HG02970 (cell line): ENCODE data around the gene TGFA.

Source experiments
- ATAC-seq: cut with Tn5 transposase; IDR thresholded peaks from one replicate; pipeline ENCODE4 v1.9.1; 2021; ENCODE audit warnings: mild to moderate bottlenecking, moderate library complexity, moderate number of reproducible peaks; ENCODE audit not compliant: unreplicated experiment, low FRiP score

Gene TGFA

GRCh38 chr2:70553584-70554337 is at the start of gene TGFA:
Gene TGFA, minus strand, starts transcription at chr2:70553826. Its CDS starts 59 bp downstream, at chr2:70553767.
- ATAC-seq = no peak

- ATAC-seq = no peak
These were observed 49.4 kb upstream of the TGFA start for GRCh38 chr2:70603066-70603465.

- ATAC-seq = no peak
These were observed 44.6 kb upstream of the TGFA start for GRCh38 chr2:70598197-70598596.

- ATAC-seq = no peak
These were observed 43.1 kb upstream of the TGFA start for GRCh38 chr2:70596739-70597138.

- ATAC-seq = no peak
These were observed 42.7 kb upstream of the TGFA start for GRCh38 chr2:70596293-70596692.

GRCh38 chr2:70583091-70583490 is 29.5 kb upstream of the TGFA start:
- ATAC-seq = no peak

- no peak for ATAC-seq
These were observed 26.7 kb upstream of the TGFA start for GRCh38 chr2:70580352-70580751.

GRCh38 chr2:70574618-70575017 is 21.0 kb upstream of the TGFA start:
- ATAC-seq = no peak

- no peak for ATAC-seq
These were observed 20.5 kb upstream of the TGFA start for GRCh38 chr2:70574109-70574508.

GRCh38 chr2:70570041-70570661 is 16.5 kb upstream of the TGFA start:
- no peak for ATAC-seq

- ATAC-seq = no peak
These were observed 15.9 kb upstream of the TGFA start for GRCh38 chr2:70569559-70569958.

- no peak for ATAC-seq
These were observed 13.3 kb upstream of the TGFA start for GRCh38 chr2:70566906-70567305.

- ATAC-seq = no peak
These were observed 12.8 kb upstream of the TGFA start for GRCh38 chr2:70566464-70566863.

- no peak for ATAC-seq
These were observed 11.6 kb upstream of the TGFA start for GRCh38 chr2:70565039-70565731.

- no peak for ATAC-seq
These were observed 8.3 kb upstream of the TGFA start for GRCh38 chr2:70561893-70562292.

- no peak for ATAC-seq
These were observed 6.8 kb upstream of the TGFA start for GRCh38 chr2:70560442-70560841.

GRCh38 chr2:70560040-70560439 is 6.4 kb upstream of the TGFA start:
- ATAC-seq = no peak

- ATAC-seq = no peak
These were observed 4.7 kb upstream of the TGFA start for GRCh38 chr2:70558195-70558808.

- no peak for ATAC-seq
These were observed 3.7 kb upstream of the TGFA start for GRCh38 chr2:70557171-70557838.

GRCh38 chr2:70556608-70557007 is 3.0 kb upstream of the TGFA start:
- no peak for ATAC-seq
